ENCODE measurements around the gene CENPL.

DNA sequence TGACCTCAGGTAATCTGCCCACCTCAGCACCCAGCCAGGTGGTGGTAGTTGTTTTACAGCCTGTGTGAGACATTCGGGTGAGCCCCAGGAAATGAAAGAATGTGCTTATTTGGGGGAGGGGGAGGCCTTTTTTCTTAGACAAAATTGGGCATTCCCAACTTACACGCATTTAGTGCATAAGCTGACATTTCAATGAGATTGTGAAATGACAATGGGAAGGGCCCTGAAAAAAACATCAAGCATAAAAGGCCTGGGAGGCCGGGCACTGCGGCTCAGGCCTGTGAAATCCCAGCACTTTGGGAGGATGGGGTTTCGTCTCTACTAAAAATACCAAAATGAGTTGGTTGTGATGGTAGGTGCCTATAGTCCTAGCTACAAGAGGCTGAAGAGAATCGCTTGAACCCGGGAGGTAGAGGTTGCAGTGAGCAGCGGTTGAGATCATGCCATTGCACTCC lies 38.1 kb upstream of the CENPL start:
- TF ChIP-seq, protein P1, sequence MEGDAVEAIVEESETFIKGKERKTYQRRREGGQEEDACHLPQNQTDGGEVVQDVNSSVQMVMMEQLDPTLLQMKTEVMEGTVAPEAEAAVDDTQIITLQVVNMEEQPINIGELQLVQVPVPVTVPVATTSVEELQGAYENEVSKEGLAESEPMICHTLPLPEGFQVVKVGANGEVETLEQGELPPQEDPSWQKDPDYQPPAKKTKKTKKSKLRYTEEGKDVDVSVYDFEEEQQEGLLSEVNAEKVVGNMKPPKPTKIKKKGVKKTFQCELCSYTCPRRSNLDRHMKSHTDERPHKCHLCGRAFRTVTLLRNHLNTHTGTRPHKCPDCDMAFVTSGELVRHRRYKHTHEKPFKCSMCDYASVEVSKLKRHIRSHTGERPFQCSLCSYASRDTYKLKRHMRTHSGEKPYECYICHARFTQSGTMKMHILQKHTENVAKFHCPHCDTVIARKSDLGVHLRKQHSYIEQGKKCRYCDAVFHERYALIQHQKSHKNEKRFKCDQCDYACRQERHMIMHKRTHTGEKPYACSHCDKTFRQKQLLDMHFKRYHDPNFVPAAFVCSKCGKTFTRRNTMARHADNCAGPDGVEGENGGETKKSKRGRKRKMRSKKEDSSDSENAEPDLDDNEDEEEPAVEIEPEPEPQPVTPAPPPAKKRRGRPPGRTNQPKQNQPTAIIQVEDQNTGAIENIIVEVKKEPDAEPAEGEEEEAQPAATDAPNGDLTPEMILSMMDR (IDR thresholded peaks at IDR 0.05): no peak
- TF ChIP-seq POLR2AphosphoS5 (IDR thresholded peaks at IDR 0.05): no peak
